ENCODE results near the gene REV1.
"Not testable (repeated sequence)": the region's sequence is repeated elsewhere in the genome, so short reads cannot be mapped to it uniquely, and the experiment has no call there.

The REV1 gene

GRCh38 chr2:99485824-99486223 lies 4.0 kb downstream of the REV1 start:
- DNase-seq, result no peak

- no peak for DNase-seq
Observed at GRCh38 chr2:99485411-99485810, 4.4 kb downstream of the REV1 start.

- no peak for DNase-seq
Observed at GRCh38 chr2:99484205-99484604, 5.6 kb downstream of the REV1 start.

GRCh38 chr2:99481941-99482340 lies 7.9 kb downstream of the REV1 start:
- no peak for DNase-seq

- no peak for DNase-seq
Observed at GRCh38 chr2:99481527-99481926, 8.3 kb downstream of the REV1 start.

GRCh38 chr2:99480390-99480789 lies 9.4 kb downstream of the REV1 start:
- DNase-seq, result no peak

GRCh38 chr2:99478632-99479031 lies 11.2 kb downstream of the REV1 start:
- no peak for DNase-seq

- no peak for DNase-seq
Observed at GRCh38 chr2:99477054-99477453, 12.8 kb downstream of the REV1 start.

- DNase-seq, result no peak
Observed at GRCh38 chr2:99476629-99477028, 13.2 kb downstream of the REV1 start.

- not testable (repeated sequence) for DNase-seq
Observed at GRCh38 chr2:99475095-99475494, 14.7 kb downstream of the REV1 start.

- no peak for DNase-seq
Observed at GRCh38 chr2:99473518-99474083, 16.2 kb downstream of the REV1 start.

- no peak for DNase-seq
Observed at GRCh38 chr2:99472600-99472960, 17.2 kb downstream of the REV1 start.

- no peak for DNase-seq
Observed at GRCh38 chr2:99471654-99472599, 17.9 kb downstream of the REV1 start.

GRCh38 chr2:99470957-99471356 lies 18.9 kb downstream of the REV1 start:
- no peak for DNase-seq

GRCh38 chr2:99470459-99470858 lies 19.4 kb downstream of the REV1 start:
- DNase-seq, result not testable (repeated sequence)

GRCh38 chr2:99469394-99469793 lies 20.4 kb downstream of the REV1 start:
- no peak for DNase-seq

- no peak for DNase-seq
Observed at GRCh38 chr2:99468155-99468554, 21.7 kb downstream of the REV1 start.

- no peak for DNase-seq
Observed at GRCh38 chr2:99467390-99467789, 22.4 kb downstream of the REV1 start.

GRCh38 chr2:99461828-99462483 lies 27.9 kb downstream of the REV1 start:
- no peak for DNase-seq

GRCh38 chr2:99458529-99458928 lies 31.3 kb downstream of the REV1 start:
- no peak for DNase-seq

- DNase-seq, result no peak
Observed at GRCh38 chr2:99451686-99452085, 38.1 kb downstream of the REV1 start.

GRCh38 chr2:99451280-99451679 lies 38.5 kb downstream of the REV1 start:
- peak in 1 of 2 experiments; percentile 38 for DNase-seq

GRCh38 chr2:99450199-99450598 lies 39.6 kb downstream of the REV1 start:
- peak in 1 of 2 experiments; percentile 2 for DNase-seq

- DNase-seq, result no peak
Observed at GRCh38 chr2:99448556-99448955, 41.3 kb downstream of the REV1 start.

Data from NCI-H524 (cell line).